Retinal pigment epithelial cell (primary cell): ENCODE measurements around the gene PAXX.

ENCODE experiments used
- DNase-seq: peaks from one replicate; pipeline ENCODE4 v3.0.0-alpha.2; 2010; ENCODE audit warnings: low read depth
- H3K4me3 ChIP-seq: 2 replicates; pipeline ENCODE4 v1.5.1; 2011; ENCODE audit warnings: mild to moderate bottlenecking, low read length, control low read depth, moderate library complexity
- CTCF ChIP-seq: conservative IDR thresholded peaks from 2 replicates; pipeline ENCODE4 v1.5.1; 2011; ENCODE audit warnings: low read depth, low read length, control low read depth, inconsistent platforms

Gene PAXX

GRCh38 chr9:136969774-136970173, 22.4 kb upstream of the PAXX start:
- no peak for DNase-seq
- TF ChIP-seq CTCF, result no peak
- no peak overlapping the region for H3K4me3 ChIP-seq

- H3K4me3 ChIP-seq, result no peak overlapping the region
- DNase-seq, result no peak
- no peak for TF ChIP-seq CTCF
Measured at GRCh38 chr9:136970361-136970760, 21.9 kb upstream of the PAXX start.

GRCh38 chr9:136971746-136972145, 20.5 kb upstream of the PAXX start:
- no peak for TF ChIP-seq CTCF
- H3K4me3 ChIP-seq, result no peak overlapping the region

GRCh38 chr9:136972335-136972734, 19.9 kb upstream of the PAXX start:
- no peak for TF ChIP-seq CTCF
- no peak for DNase-seq
- H3K4me3 ChIP-seq, result no peak overlapping the region

More at GRCh38 chr9:136971746-136972145, 20.5 kb upstream of the PAXX start:
- DNase-seq, result no peak

GRCh38 chr9:136972743-136973142, 19.5 kb upstream of the PAXX start:
- no peak for TF ChIP-seq CTCF
- DNase-seq, result no peak
- H3K4me3 ChIP-seq, result no peak overlapping the region

- no peak for TF ChIP-seq CTCF
- no peak overlapping the region for H3K4me3 ChIP-seq
- DNase-seq, result no peak
Measured at GRCh38 chr9:136973618-136974617, 18.3 kb upstream of the PAXX start.
